T-cell (primary cell): Measurements from ENCODE around the gene GMPPB. TPM values are rescaled to one million over a fixed set of nuclear protein-coding genes. Genes with fewer than 3 reads are reported as not detected.

Experiments used
- ATAC-seq, 4 experiments: fragments of 200-7000 bp in 3 of 4; fragments of 150-1000 bp in 1 of 4; cut with Tn5 transposase; replicated peaks in 1 of 4; 1 replicate in 3 of 4; 2 replicates in 1 of 4; pipeline ENCODE4 v1.10.0; 2021; ENCODE audit warnings: moderate library complexity in 3 of 4, mild to moderate bottlenecking in 2 of 4, moderate number of reproducible peaks in 1 of 4
- CTCF ChIA-PET, 2 donors: fragments of 300-600 bp; sonication (Branson Sonifier 250); formaldehyde crosslinking; loops; one replicate each; lab custom pipeline; 2022; ENCODE audit warnings: antibody characterized with exemption in 2 of 2; lab: Charles Lee
- POLR2A ChIA-PET, 2 donors: fragments of 300-600 bp; sonication (Branson Sonifier 250); formaldehyde crosslinking; loops; one replicate each; lab custom pipeline; 2022; ENCODE audit warnings: antibody characterized with exemption in 2 of 2; lab: Charles Lee
- DNase-seq, 35 experiments: peaks; one replicate each; pipeline versions ENCODE4 v3.0.0 to v3.0.0-alpha.2; 2013 to 2023
- H3K27ac ChIP-seq: one replicate; pipeline ENCODE4 v1.5.1; 2013; ENCODE audit warnings: low read length
- H3K27me3 ChIP-seq, 2 experiments: replicated peaks in 1 of 2; 1 replicate in 1 of 2; 2 replicates in 1 of 2; pipeline versions ENCODE4 v1.6.1 to v1.7.0; 2013; ENCODE audit warnings: low read length in 1 of 2, mixed read lengths in 1 of 2; ENCODE audit not compliant: control insufficient read depth in 2 of 2, insufficient read depth in 2 of 2; ENCODE audit errors: extremely low read depth in 1 of 2
- H3K36me3 ChIP-seq, 2 donors: 1 replicate in 1 of 2; 2 replicates in 1 of 2; pipeline versions ENCODE4 v1.6.1 to v1.7.0; 2013; ENCODE audit warnings: low read length in 1 of 2; ENCODE audit not compliant: control insufficient read depth in 2 of 2, insufficient read depth in 1 of 2; ENCODE audit errors: extremely low read depth in 1 of 2
- H3K4me1 ChIP-seq, 2 experiments: 1 replicate in 1 of 2; 2 replicates in 1 of 2; pipeline versions ENCODE4 v1.6.1 to v1.7.0; 2013; ENCODE audit warnings: low read length in 2 of 2, mixed read lengths in 1 of 2; ENCODE audit not compliant: insufficient read depth in 2 of 2, control insufficient read depth in 1 of 2; ENCODE audit errors: extremely low read depth in 1 of 2
- H3K4me3 ChIP-seq, 2 donors: 1 replicate in 1 of 2; 2 replicates in 1 of 2; pipeline versions ENCODE4 v1.5.1 to v1.7.0; 2013; ENCODE audit warnings: mild to moderate bottlenecking in 2 of 2, low read length in 1 of 2, moderate library complexity in 1 of 2; ENCODE audit not compliant: control insufficient read depth in 1 of 2; ENCODE audit errors: extremely low read depth in 1 of 2
- H3K9me3 ChIP-seq: 2 replicates; pipeline ENCODE4 v1.7.0; 2013
- H3K27ac Mint-ChIP-seq, 2 donors: one replicate each; pipeline ENCODE4 v1.8.0; 2020 to 2021; ENCODE audit warnings: mild to moderate bottlenecking in 2 of 2, mixed read lengths in 2 of 2
- H3K27me3 Mint-ChIP-seq, 2 donors: one replicate each; pipeline ENCODE4 v1.8.0; 2021 to 2022; ENCODE audit warnings: mixed read lengths in 2 of 2
- H3K36me3 Mint-ChIP-seq: one replicate; pipeline ENCODE4 v1.8.0; 2021; ENCODE audit warnings: mixed read lengths
- H3K4me1 Mint-ChIP-seq, 3 donors: one replicate each; pipeline ENCODE4 v1.8.0; 2020 to 2022; ENCODE audit warnings: mixed read lengths in 3 of 3, mild to moderate bottlenecking in 1 of 3
- H3K4me3 Mint-ChIP-seq, 3 donors: one replicate each; pipeline ENCODE4 v1.8.0; 2020 to 2022; ENCODE audit warnings: mild to moderate bottlenecking in 3 of 3, mixed read lengths in 3 of 3, moderate library complexity in 3 of 3
- H3K9me3 Mint-ChIP-seq, 3 donors: one replicate each; pipeline ENCODE4 v1.8.0; 2020 to 2022; ENCODE audit warnings: mixed read lengths in 3 of 3
- whole genome bisulfite sequencing: methylation state at CpG from one replicate; pipeline ENCODE4 v1.1.5; 2013; ENCODE audit warnings: missing lambda C conversion rate; ENCODE audit not compliant: insufficient coverage; 5-methylcytosine and 5-hydroxymethylcytosine counted together
- total RNA-seq, 35 experiments: library from RNA in 6 of 35; stranded (reverse) in 6 of 35; fragments of 120-200 nt in 1 of 35; gene quantifications; one replicate each; pipeline versions ENCODE4 v1.2.1 to v1.2.4 and lab custom pipeline; 2013 to 2026

GMPPB gene
- total RNA-seq, 5 donors from 2014 or later (not counting 1 experiment from before 2014, with no cell fraction given) = 34.5 to 54.5 (median 39.9) TPM

- ATAC-seq (no peak), DNase-seq (no peak)
- WGBS = 95% methylated on average over 15 of the region's 26 CpGs
- Histone ChIP-seq H3K9me3 (no peaks in the 10 kb centered on the region), H3K4me3 (no peak overlapping the region), H3K4me1 (peaks cover 4 to 50% of the 10 kb centered on the region in 2 experiments), H3K36me3 (peaks cover 0 to 20% of the 10 kb centered on the region in 2 donors), H3K27me3 (no peaks in the 10 kb centered on the region), H3K27ac (peak overlapping the region; percentile 91)
- H3K4me3 Mint-ChIP-seq = peak overlapping the region; percentile 92 to 95 (median 92)
- peaks cover 4% of the 10 kb centered on the region for H3K36me3 Mint-ChIP-seq
- CTCF ChIA-PET = no interaction called here
- H3K27me3 Mint-ChIP-seq = no peaks in the 10 kb centered on the region
- H3K27ac Mint-ChIP-seq = peak overlapping the region; percentile 75 to 96
- peaks cover 36 to 44% (median 41%) of the 10 kb centered on the region in 3 donors for H3K4me1 Mint-ChIP-seq
- POLR2A ChIA-PET = no interaction called here
- no peaks in the 10 kb centered on the region for H3K9me3 Mint-ChIP-seq
Measured at GRCh38 chr3:49721896-49722781, 1.6 kb downstream of the GMPPB start.

DNA sequence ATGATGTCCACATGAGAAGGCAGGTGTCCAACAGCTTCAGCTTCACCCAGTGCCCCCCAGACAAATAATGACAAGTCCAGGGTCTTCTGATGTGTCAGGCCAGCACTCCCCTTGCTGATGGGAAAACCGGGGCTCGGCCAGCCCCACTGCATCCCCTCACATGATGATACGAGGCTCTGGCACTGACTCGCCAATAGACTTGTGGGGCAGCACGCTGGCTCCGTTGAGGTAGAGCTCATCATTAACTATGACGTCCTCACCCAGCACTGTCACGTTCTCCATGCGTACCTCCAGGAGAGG lies 2.2 kb downstream of the GMPPB start:
- H3K27ac Mint-ChIP-seq = no peak overlapping the region
- H3K9me3 ChIP-seq = no peaks in the 10 kb centered on the region
- peaks cover 0 to 14% of the 10 kb centered on the region in 2 donors for H3K36me3 ChIP-seq
- no peaks in the 10 kb centered on the region for H3K9me3 Mint-ChIP-seq
- ChIA-PET POLR2A (no interaction called here), CTCF (no interaction called here)
- H3K27ac ChIP-seq = no peak overlapping the region
- no peak for DNase-seq
- no peak overlapping the region for H3K4me3 Mint-ChIP-seq
- H3K4me3 ChIP-seq = no peak overlapping the region
- peaks cover 4% of the 10 kb centered on the region for H3K36me3 Mint-ChIP-seq
- H3K27me3 ChIP-seq = no peaks in the 10 kb centered on the region
- no peak for ATAC-seq
- no peaks in the 10 kb centered on the region for H3K27me3 Mint-ChIP-seq
- 93% methylated on average over 9 of the region's 9 CpGs for WGBS
- H3K4me1 ChIP-seq = peaks cover 4 to 50% of the 10 kb centered on the region in 2 experiments
- peaks cover 36 to 44% (median 41%) of the 10 kb centered on the region in 3 donors for H3K4me1 Mint-ChIP-seq

DNA sequence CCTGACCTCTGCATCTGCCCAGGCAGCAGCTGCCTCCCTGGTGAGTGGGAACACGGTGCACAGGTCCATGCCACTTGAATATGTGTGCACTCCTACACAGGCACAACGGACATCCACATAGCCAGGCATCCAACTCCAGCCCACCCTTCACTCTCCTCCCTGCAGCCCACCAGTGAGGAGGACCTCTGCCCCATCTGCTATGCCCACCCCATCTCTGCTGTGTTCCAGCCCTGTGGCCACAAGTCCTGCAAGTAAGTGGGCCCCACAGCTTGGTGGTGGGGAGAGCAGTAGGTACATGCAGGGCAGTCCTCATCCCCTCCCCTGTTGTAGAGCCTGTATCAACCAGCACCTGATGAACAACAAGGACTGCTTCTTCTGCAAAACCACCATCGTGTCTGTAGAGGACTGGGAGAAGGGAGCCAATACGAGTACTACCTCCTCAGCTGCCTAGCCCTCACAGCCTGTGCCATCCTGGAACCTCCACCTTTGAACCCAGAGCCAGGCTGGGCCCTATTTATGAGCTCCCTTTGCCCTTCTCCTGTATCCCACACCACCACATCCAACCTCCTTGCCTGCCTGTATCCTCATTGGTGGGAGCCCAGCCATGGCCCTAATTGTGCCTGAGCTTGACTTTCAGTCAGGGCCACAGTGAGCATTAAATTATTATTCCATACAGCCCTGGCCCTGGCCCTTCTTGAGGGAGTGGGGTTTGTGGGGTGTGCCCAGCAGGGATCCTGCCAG lies 2.7 kb downstream of the GMPPB start:
- H3K36me3 ChIP-seq = peaks cover under 1 to 18% of the 10 kb centered on the region in 2 donors
- Mint-ChIP-seq H3K27ac (peak overlapping the region in 1 of 2 donors; percentile 93), H3K4me3 (peak overlapping the region in 2 of 3 donors; percentile 24 to 32), H3K36me3 (peaks cover 4% of the 10 kb centered on the region), H3K4me1 (peaks cover 36 to 44% (median 41%) of the 10 kb centered on the region in 3 donors), H3K27me3 (no peaks in the 10 kb centered on the region), H3K9me3 (no peaks in the 10 kb centered on the region)
- no peak overlapping the region for H3K4me3 ChIP-seq
- peaks cover 4 to 50% of the 10 kb centered on the region in 2 experiments for H3K4me1 ChIP-seq
- 94% methylated on average over 2 of the region's 4 CpGs for WGBS
- H3K27ac ChIP-seq = no peak overlapping the region
- H3K27me3 ChIP-seq = no peaks in the 10 kb centered on the region
- ChIA-PET POLR2A (no interaction called here), CTCF (no interaction called here)
- no peaks in the 10 kb centered on the region for H3K9me3 ChIP-seq
- no peak for ATAC-seq
- no peak for DNase-seq

- no peaks in the 10 kb centered on the region for H3K9me3 Mint-ChIP-seq
- no peaks in the 10 kb centered on the region for H3K9me3 ChIP-seq
Measured at GRCh38 chr3:49719214-49719884, 4.4 kb downstream of the GMPPB start, which contains the start of gene AMIGO3. TSS of gene AMIGO3 (minus strand) at chr3:49719684. CDS start at chr3:49719465, 219 bp downstream.

DNA sequence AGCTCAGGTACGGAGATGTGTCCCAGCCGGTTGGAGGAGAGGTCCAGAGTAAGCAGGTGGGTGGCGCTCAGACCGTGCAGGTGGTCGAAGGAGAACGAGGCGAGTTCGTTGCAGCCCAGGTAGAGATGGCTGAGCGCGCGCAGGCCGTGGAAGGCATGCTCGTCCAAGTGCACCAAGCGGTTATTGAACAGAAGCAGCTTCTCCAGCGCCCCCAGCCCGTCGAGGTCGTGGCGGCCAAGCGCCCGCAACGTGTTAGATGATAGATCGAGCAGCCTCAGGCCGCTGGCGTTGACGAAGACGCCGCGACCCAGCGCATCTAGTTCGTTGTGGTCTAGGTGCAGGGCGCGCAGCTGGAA lies 4.9 kb downstream of the GMPPB start:
- peak overlapping the region; percentile 82 to 93 for H3K27ac Mint-ChIP-seq
- Histone ChIP-seq H3K9me3 (no peaks in the 10 kb centered on the region), H3K4me1 (peaks cover 2 to 40% of the 10 kb centered on the region in 2 experiments), H3K36me3 (peaks cover 5 to 22% of the 10 kb centered on the region in 2 donors), H3K27ac (no peak overlapping the region), H3K4me3 (peak overlapping the region; percentile 80 to 81), H3K27me3 (no peaks in the 10 kb centered on the region)
- H3K4me1 Mint-ChIP-seq = peaks cover 29 to 39% (median 39%) of the 10 kb centered on the region in 3 donors
- DNase-seq (no peak), ATAC-seq (no peak)
- peak overlapping the region; percentile 86 to 92 (median 88) for H3K4me3 Mint-ChIP-seq
- H3K27me3 Mint-ChIP-seq = no peaks in the 10 kb centered on the region
- peaks cover 4% of the 10 kb centered on the region for H3K36me3 Mint-ChIP-seq
- no peaks in the 10 kb centered on the region for H3K9me3 Mint-ChIP-seq
- CTCF ChIA-PET = interaction anchor here in 1 of 2 donors (0.5 kb wide), 1 partner anchor 1953 kb away, joined by 4 read pairs; no protein-coding TSS in a partner anchor
- POLR2A ChIA-PET = no interaction called here
- WGBS = 22% methylated on average over 33 of the region's 33 CpGs

More at GRCh38 chr3:49719214-49719884, 4.4 kb downstream of the GMPPB start, which contains the start of gene AMIGO3:
- Histone ChIP-seq H3K27me3 (no peaks in the 10 kb centered on the region), H3K4me3 (peak within 1 kb of the TSS; percentile 80 to 81), H3K4me1 (peaks cover 3 to 43% of the 10 kb centered on the region in 2 experiments), H3K36me3 (peaks cover 5 to 22% of the 10 kb centered on the region in 2 donors), H3K27ac (peak within 1 kb of the TSS; percentile 62)
- under 1% methylated on average over 50 of the region's 50 CpGs for WGBS
- Mint-ChIP-seq H3K36me3 (peaks cover 4% of the 10 kb centered on the region), H3K4me1 (peaks cover 32 to 41% (median 40%) of the 10 kb centered on the region in 3 donors), H3K4me3 (peak within 1 kb of the TSS; percentile 86 to 92 (median 88)), H3K27me3 (no peaks in the 10 kb centered on the region), H3K27ac (peak within 1 kb of the TSS; percentile 82 to 93)
- CTCF ChIA-PET = interaction anchor here in 1 of 2 donors (0.5 to 0.7 kb wide), 2 partner anchors 211 to 1952 kb away, joined by 4 to 6 read pairs; no protein-coding TSS in a partner anchor
- ATAC-seq (peak; percentile 73 to 75 (median 74)), DNase-seq (peak; percentile 77 to 94 (median 87))
- POLR2A ChIA-PET = no interaction called here
